ENCODE data around the gene GABRR3.

Gene GABRR3

GRCh38 chr3:98049271-98049670 lies 14.2 kb upstream of the GABRR3 start:
- H3K4me3 ChIP-seq (replicated peaks; ENCODE audit: low read depth, low read length): no peak overlapping the region
- TF ChIP-seq CTCF (IDR thresholded peaks at IDR 0.05; ENCODE audit: low read depth, low read length, missing control alignments): no peak
- no peak for DNase-seq (ENCODE audit: extremely low read depth, low read depth)

- DNase-seq (ENCODE audit: extremely low read depth, low read depth): no peak
These were observed 13.5 kb upstream of the GABRR3 start for GRCh38 chr3:98048586-98048985.

GRCh38 chr3:98041350-98041749 lies 6.2 kb upstream of the GABRR3 start:
- no peak for TF ChIP-seq CTCF (IDR thresholded peaks at IDR 0.05; ENCODE audit: low read depth, low read length, missing control alignments)
- no peak overlapping the region for H3K4me3 ChIP-seq (replicated peaks; ENCODE audit: low read depth, low read length)
- no peak for DNase-seq (ENCODE audit: extremely low read depth, low read depth)

More at GRCh38 chr3:98048586-98048985, 13.5 kb upstream of the GABRR3 start:
- H3K4me3 ChIP-seq (replicated peaks; ENCODE audit: low read depth, low read length): no peak overlapping the region
- TF ChIP-seq CTCF (IDR thresholded peaks at IDR 0.05; ENCODE audit: low read depth, low read length, missing control alignments): no peak

- DNase-seq (ENCODE audit: extremely low read depth, low read depth): peak; percentile 77
- TF ChIP-seq CTCF (IDR thresholded peaks at IDR 0.05; ENCODE audit: low read depth, low read length, missing control alignments): peak; percentile 85
- H3K4me3 ChIP-seq (replicated peaks; ENCODE audit: low read depth, low read length): peak overlapping the region; percentile 25; the same call in 1 of the 2 replicates
These were observed 4.4 kb upstream of the GABRR3 start for GRCh38 chr3:98039322-98040024.

- H3K4me3 ChIP-seq (replicated peaks; ENCODE audit: low read depth, low read length): no peak overlapping the region
- DNase-seq (ENCODE audit: extremely low read depth, low read depth): no peak
- no peak for TF ChIP-seq CTCF (IDR thresholded peaks at IDR 0.05; ENCODE audit: low read depth, low read length, missing control alignments)
These were observed 3.8 kb upstream of the GABRR3 start for GRCh38 chr3:98038876-98039275.

- no peak for DNase-seq (ENCODE audit: extremely low read depth, low read depth)
- TF ChIP-seq CTCF (IDR thresholded peaks at IDR 0.05; ENCODE audit: low read depth, low read length, missing control alignments): no peak
These were observed 3.2 kb upstream of the GABRR3 start for GRCh38 chr3:98038286-98038685.

GRCh38 chr3:98034486-98034885 lies 629 bp downstream of the GABRR3 start:
- no peak for DNase-seq (ENCODE audit: extremely low read depth, low read depth)
- no peak for TF ChIP-seq CTCF (IDR thresholded peaks at IDR 0.05; ENCODE audit: low read depth, low read length, missing control alignments)
- no peak overlapping the region for H3K4me3 ChIP-seq (replicated peaks; ENCODE audit: low read depth, low read length)

More at GRCh38 chr3:98038286-98038685, 3.2 kb upstream of the GABRR3 start:
- no peak overlapping the region for H3K4me3 ChIP-seq (replicated peaks; ENCODE audit: low read depth, low read length)

Data from HFF-Myc (cell line).